HepG2 (cell line): ENCODE results near the gene PLAAT3. TPM values are rescaled to one million over a fixed set of nuclear protein-coding genes. Genes with fewer than 3 reads are reported as not detected.

ENCODE experiments used
- EHMT2 ChIP-seq: fragments of 200-600 bp; sonication (generic); IDR thresholded peaks from 2 replicates; pipeline ENCODE4 v1.7.0; 2017; ENCODE audit warnings: antibody characterized with exemption, low read depth, low read length, borderline replicate concordance
- FOXK1 ChIP-seq: sonication (generic); formaldehyde crosslinking; IDR thresholded peaks from 2 replicates; pipeline ENCODE4 v1.4.0; 2020; ENCODE audit warnings: low read depth, missing genetic modification reagents, borderline replicate concordance
- GABPA ChIP-seq, 2 experiments: IDR thresholded peaks; 2 replicates each; pipeline ENCODE4 v1.6.1; 2011 to 2016; ENCODE audit warnings: low read depth in 2 of 2, low read length in 1 of 2, missing biosample characterization in 1 of 2, missing genetic modification characterization in 1 of 2
- GABPB1 ChIP-seq: IDR thresholded peaks from 2 replicates; pipeline ENCODE4 v1.6.1; 2016; ENCODE audit warnings: mild to moderate bottlenecking, missing genetic modification reagents, moderate library complexity, missing compliant biosample characterization
- POLR2AphosphoS2 ChIP-seq: IDR thresholded peaks from 2 replicates; pipeline ENCODE4 v1.6.1; 2011; ENCODE audit warnings: low read depth, low read length, improper control_type of control experiment
- TFAP4 ChIP-seq: sonication (generic); IDR thresholded peaks from 2 replicates; pipeline ENCODE4 v1.6.1; 2016; ENCODE audit warnings: low read depth, borderline replicate concordance
- THAP11 ChIP-seq: IDR thresholded peaks from 2 replicates; pipeline ENCODE4 v1.6.1; 2016; ENCODE audit warnings: missing biosample characterization, missing genetic modification reagents
- ZBTB7B ChIP-seq: sonication (generic); formaldehyde crosslinking; IDR thresholded peaks from 2 replicates; pipeline ENCODE4 v1.4.0; 2020; ENCODE audit warnings: missing genetic modification reagents
- ZNF431 ChIP-seq: sonication (generic); formaldehyde crosslinking; IDR thresholded peaks from 2 replicates; pipeline ENCODE4 v1.9.0; 2022; ENCODE audit warnings: missing genetic modification reagents, low read depth, mild to moderate bottlenecking, borderline replicate concordance
- ZNF614 ChIP-seq: IDR thresholded peaks from 2 replicates; pipeline ENCODE4 v1.6.1; 2018; ENCODE audit warnings: missing biosample characterization, missing genetic modification reagents, inconsistent platforms, borderline replicate concordance
- polyA plus RNA-seq, 8 experiments: library from polyadenylated mRNA; depleted of rRNA in 3 of 8; stranded (reverse) in 7 of 8; unstranded in 1 of 8; fragments of >200 nt; fragmentation: Illumina TruSeq in 4 of 8; extraction: Trizol in 4 of 8; gene quantifications; 2 replicates each; pipeline versions ENCODE4 v1.2.1 to v1.2.3, GENCODE V29; 2011 to 2016; ENCODE audit warnings: low read depth in 4 of 8, missing spikeins in 1 of 8, mixed read lengths in 1 of 8; ENCODE audit not compliant: insufficient read depth in 1 of 8
- total RNA-seq, 5 experiments: library from RNA; depleted of rRNA; stranded (reverse); fragments of >200 nt; fragmentation: Illumina TruSeq; extraction: Trizol; gene quantifications; 2 replicates each; pipeline ENCODE4 v1.2.3, GENCODE V29; 2016; ENCODE audit warnings: low read depth in 1 of 5
- TF ChIP-seq, protein P1 (sequence below): sonication (generic); formaldehyde crosslinking; IDR thresholded peaks from 2 replicates; pipeline ENCODE4 v1.5.0; 2020; ENCODE audit warnings: missing genetic modification reagents
- TF ChIP-seq, protein P2 (sequence below), 2 experiments: IDR thresholded peaks; 2 replicates each; pipeline ENCODE4 v1.6.1; 2011 to 2012; ENCODE audit warnings: low read length in 2 of 2, borderline replicate concordance in 1 of 2, low read depth in 1 of 2, mild to moderate bottlenecking in 1 of 2, moderate library complexity in 1 of 2
- TF ChIP-seq, protein P3 (sequence below): sonication (generic); formaldehyde crosslinking; IDR thresholded peaks from 2 replicates; pipeline ENCODE4 v1.5.1; 2020; ENCODE audit warnings: mild to moderate bottlenecking, missing genetic modification reagents, borderline replicate concordance

Gene PLAAT3
- total and polyA plus RNA-seq, 2 of the 13 experiments (the other 11 are each of a cell fraction or from before 2014, with no cell fraction given) = 9.3 to 16.4 TPM

DNA sequence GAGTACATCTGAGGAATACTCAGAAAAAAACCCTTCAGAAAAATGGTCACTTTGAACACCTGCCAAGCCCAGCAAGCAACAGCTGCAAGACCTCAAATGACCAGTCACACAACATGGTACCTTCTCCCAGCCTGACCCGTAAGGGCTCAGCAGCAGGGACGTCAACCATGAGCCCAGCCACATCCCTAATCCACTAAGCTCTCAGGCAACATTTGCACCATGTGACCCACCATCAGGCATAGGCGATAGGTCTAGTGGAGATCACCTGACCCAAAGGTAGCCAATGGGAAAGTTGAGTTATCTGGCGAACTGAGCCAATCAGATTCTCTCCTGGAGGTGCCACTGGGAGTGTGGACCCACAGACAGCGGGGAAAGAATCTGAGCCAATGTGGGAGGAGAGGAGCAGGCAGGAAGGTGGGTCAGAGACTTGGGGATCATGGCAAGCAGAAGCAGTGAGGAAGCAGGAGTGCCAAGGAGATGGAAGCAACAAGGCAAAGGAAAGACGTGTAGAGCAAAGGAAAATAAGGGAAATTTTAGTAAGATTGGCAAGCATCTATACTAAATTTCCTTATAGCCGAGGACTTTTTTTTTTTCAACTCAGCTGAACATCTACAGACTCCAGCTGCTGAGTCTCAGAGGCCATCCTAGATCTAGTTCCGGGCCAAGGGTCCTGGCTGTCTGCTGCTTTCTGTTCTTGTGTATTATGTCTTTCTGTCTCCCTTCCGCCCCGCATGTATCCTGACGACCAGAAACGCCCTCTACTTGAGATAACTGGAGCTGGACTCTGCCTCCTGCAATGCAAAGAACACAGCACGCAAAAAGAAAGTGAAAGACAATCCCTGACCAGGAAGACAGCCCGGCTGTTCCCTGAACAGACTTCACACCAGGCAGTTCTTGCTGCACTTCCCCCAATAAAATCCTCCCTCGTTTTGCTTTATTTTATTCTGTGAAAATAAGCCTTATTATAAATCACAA, 40.1 kb downstream of the PLAAT3 start (continued):
- TF ChIP-seq TFAP4 (0 out of 2 replicates have a peak, but pooled peaks have one; percentile 20), FOXK1 (CRISPR knock-in tag) (0 out of 2 replicates have a peak, but pooled peaks have one; percentile 27), EHMT2 (peak; percentile 30; the same call in 1 of the 2 replicates), ZNF431 (0 out of 2 replicates have a peak, but pooled peaks have one; percentile 31), POLR2AphosphoS2 (no peak), ZBTB7B (CRISPR knock-in tag) (0 out of 2 replicates have a peak, but pooled peaks have one; percentile 23), THAP11 (CRISPR knock-in tag) (peak; percentile 54), ZNF614 (CRISPR knock-in tag) (peak; percentile 12; the same call in 1 of the 2 replicates), GABPB1 (peak; percentile 80), GABPA (IDR thresholded peaks at IDR 0.05; ENCODE audit: low read depth, low read length) (peak; percentile 43), GABPA (CRISPR knock-in tag; IDR thresholded peaks at IDR 0.05; ENCODE audit: low read depth) (peak; percentile 87)
- TF ChIP-seq, protein P1, sequence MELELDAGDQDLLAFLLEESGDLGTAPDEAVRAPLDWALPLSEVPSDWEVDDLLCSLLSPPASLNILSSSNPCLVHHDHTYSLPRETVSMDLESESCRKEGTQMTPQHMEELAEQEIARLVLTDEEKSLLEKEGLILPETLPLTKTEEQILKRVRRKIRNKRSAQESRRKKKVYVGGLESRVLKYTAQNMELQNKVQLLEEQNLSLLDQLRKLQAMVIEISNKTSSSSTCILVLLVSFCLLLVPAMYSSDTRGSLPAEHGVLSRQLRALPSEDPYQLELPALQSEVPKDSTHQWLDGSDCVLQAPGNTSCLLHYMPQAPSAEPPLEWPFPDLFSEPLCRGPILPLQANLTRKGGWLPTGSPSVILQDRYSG = no peak
- TF ChIP-seq, protein P2, sequence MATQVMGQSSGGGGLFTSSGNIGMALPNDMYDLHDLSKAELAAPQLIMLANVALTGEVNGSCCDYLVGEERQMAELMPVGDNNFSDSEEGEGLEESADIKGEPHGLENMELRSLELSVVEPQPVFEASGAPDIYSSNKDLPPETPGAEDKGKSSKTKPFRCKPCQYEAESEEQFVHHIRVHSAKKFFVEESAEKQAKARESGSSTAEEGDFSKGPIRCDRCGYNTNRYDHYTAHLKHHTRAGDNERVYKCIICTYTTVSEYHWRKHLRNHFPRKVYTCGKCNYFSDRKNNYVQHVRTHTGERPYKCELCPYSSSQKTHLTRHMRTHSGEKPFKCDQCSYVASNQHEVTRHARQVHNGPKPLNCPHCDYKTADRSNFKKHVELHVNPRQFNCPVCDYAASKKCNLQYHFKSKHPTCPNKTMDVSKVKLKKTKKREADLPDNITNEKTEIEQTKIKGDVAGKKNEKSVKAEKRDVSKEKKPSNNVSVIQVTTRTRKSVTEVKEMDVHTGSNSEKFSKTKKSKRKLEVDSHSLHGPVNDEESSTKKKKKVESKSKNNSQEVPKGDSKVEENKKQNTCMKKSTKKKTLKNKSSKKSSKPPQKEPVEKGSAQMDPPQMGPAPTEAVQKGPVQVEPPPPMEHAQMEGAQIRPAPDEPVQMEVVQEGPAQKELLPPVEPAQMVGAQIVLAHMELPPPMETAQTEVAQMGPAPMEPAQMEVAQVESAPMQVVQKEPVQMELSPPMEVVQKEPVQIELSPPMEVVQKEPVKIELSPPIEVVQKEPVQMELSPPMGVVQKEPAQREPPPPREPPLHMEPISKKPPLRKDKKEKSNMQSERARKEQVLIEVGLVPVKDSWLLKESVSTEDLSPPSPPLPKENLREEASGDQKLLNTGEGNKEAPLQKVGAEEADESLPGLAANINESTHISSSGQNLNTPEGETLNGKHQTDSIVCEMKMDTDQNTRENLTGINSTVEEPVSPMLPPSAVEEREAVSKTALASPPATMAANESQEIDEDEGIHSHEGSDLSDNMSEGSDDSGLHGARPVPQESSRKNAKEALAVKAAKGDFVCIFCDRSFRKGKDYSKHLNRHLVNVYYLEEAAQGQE (IDR thresholded peaks at IDR 0.05; ENCODE audit: borderline replicate concordance in 1 of 2, low read depth in 1 of 2, low read length in 2 of 2) = no peak
- TF ChIP-seq, protein P3, sequence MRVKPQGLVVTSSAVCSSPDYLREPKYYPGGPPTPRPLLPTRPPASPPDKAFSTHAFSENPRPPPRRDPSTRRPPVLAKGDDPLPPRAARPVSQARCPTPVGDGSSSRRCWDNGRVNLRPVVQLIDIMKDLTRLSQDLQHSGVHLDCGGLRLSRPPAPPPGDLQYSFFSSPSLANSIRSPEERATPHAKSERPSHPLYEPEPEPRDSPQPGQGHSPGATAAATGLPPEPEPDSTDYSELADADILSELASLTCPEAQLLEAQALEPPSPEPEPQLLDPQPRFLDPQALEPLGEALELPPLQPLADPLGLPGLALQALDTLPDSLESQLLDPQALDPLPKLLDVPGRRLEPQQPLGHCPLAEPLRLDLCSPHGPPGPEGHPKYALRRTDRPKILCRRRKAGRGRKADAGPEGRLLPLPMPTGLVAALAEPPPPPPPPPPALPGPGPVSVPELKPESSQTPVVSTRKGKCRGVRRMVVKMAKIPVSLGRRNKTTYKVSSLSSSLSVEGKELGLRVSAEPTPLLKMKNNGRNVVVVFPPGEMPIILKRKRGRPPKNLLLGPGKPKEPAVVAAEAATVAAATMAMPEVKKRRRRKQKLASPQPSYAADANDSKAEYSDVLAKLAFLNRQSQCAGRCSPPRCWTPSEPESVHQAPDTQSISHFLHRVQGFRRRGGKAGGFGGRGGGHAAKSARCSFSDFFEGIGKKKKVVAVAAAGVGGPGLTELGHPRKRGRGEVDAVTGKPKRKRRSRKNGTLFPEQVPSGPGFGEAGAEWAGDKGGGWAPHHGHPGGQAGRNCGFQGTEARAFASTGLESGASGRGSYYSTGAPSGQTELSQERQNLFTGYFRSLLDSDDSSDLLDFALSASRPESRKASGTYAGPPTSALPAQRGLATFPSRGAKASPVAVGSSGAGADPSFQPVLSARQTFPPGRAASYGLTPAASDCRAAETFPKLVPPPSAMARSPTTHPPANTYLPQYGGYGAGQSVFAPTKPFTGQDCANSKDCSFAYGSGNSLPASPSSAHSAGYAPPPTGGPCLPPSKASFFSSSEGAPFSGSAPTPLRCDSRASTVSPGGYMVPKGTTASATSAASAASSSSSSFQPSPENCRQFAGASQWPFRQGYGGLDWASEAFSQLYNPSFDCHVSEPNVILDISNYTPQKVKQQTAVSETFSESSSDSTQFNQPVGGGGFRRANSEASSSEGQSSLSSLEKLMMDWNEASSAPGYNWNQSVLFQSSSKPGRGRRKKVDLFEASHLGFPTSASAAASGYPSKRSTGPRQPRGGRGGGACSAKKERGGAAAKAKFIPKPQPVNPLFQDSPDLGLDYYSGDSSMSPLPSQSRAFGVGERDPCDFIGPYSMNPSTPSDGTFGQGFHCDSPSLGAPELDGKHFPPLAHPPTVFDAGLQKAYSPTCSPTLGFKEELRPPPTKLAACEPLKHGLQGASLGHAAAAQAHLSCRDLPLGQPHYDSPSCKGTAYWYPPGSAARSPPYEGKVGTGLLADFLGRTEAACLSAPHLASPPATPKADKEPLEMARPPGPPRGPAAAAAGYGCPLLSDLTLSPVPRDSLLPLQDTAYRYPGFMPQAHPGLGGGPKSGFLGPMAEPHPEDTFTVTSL (CRISPR knock-in tag) = no peak
